Activated CD8-positive, alpha-beta T cell treated with anti-CD3 and anti-CD28 coated beads for 36 hours (primary cell): ENCODE results near the gene CETP. TPM values are rescaled to one million over a fixed set of nuclear protein-coding genes. Genes with fewer than 3 reads are reported as not detected.
A peak's percentile ranks its signal among the peaks of the same experiment; 100 is the strongest.

Experiments
- ATAC-seq: fragments of 200-7000 bp; cut with Tn5 transposase; one replicate; pipeline ENCODE4 v1.10.0; 2021; ENCODE audit warnings: mild to moderate bottlenecking, moderate library complexity
- CTCF ChIA-PET: fragments of 350-600 bp; sonication (Branson Sonifier 250); formaldehyde crosslinking; loops from one replicate; lab custom pipeline; 2021; ENCODE audit warnings: antibody characterized with exemption; lab: Charles Lee
- POLR2A ChIA-PET: fragments of 350-600 bp; sonication (Branson Sonifier 250); formaldehyde crosslinking; loops from one replicate; lab custom pipeline; 2021; ENCODE audit warnings: antibody characterized with exemption; lab: Charles Lee
- DNase-seq: peaks from one replicate; pipeline ENCODE4 v3.0.0-alpha.2; 2020
- H3K27ac Mint-ChIP-seq: one replicate; pipeline ENCODE4 v1.8.0; 2021; ENCODE audit warnings: mild to moderate bottlenecking, mixed read lengths
- H3K27me3 Mint-ChIP-seq: one replicate; pipeline ENCODE4 v1.8.0; 2021; ENCODE audit warnings: mixed read lengths
- H3K36me3 Mint-ChIP-seq: one replicate; pipeline ENCODE4 v1.8.0; 2021; ENCODE audit warnings: low read depth, mixed read lengths
- H3K4me1 Mint-ChIP-seq: one replicate; pipeline ENCODE4 v1.8.0; 2021; ENCODE audit warnings: low read depth, mixed read lengths
- H3K4me3 Mint-ChIP-seq: one replicate; pipeline ENCODE4 v1.8.0; 2021; ENCODE audit warnings: mild to moderate bottlenecking, moderate library complexity, mixed read lengths
- H3K9me3 Mint-ChIP-seq: one replicate; pipeline ENCODE4 v1.8.0; 2021; ENCODE audit warnings: mixed read lengths
- CTCF ChIP-seq: fragments of 200-600 bp; IDR thresholded peaks from one replicate; pipeline ENCODE4 v1.8.0; 2022; ENCODE audit warnings: antibody characterized with exemption, mild to moderate bottlenecking
- intact Hi-C: fragments of 100-400 bp; cut with micrococcal nuclease; formaldehyde crosslinking; loops from one replicate; pipeline ENCODE4 v1.10.0; 2022
- total RNA-seq, 2 experiments: library from RNA; stranded (reverse); gene quantifications; one replicate each; pipeline ENCODE4 v1.2.3, GENCODE V29; 2021

The CETP gene
- total RNA-seq, 2 experiments from 2014 or later: not detected

GRCh38 chr16:56939801-56940200, 21.9 kb upstream of the CETP start:
- peaks cover 87% of the 10 kb centered on the region for H3K4me1 Mint-ChIP-seq
- H3K27me3 Mint-ChIP-seq: no peaks in the 10 kb centered on the region

GRCh38 chr16:56941092-56941491, 20.7 kb upstream of the CETP start:
- ATAC-seq (no peak), DNase-seq (no peak)
- TF ChIP-seq CTCF: no peak
- H3K4me1 Mint-ChIP-seq: peaks cover 85% of the 10 kb centered on the region
- intact Hi-C loops: no loop called here
- ChIA-PET POLR2A (interaction anchor here (0.6 to 8.2 kb wide), 14 partner anchors 7 to 100 kb away, joined by 3 to 145 read pairs (median 4); partner anchors contain the start of genes HERPUD1 and NLRC5), CTCF (interaction anchor here (0.6 to 1.7 kb wide), 5 partner anchors 10 to 74 kb away, joined by 3 to 6 read pairs (median 3); no protein-coding TSS in a partner anchor)
- H3K36me3 Mint-ChIP-seq: peaks cover 80% of the 10 kb centered on the region
- H3K4me3 Mint-ChIP-seq: no peak overlapping the region
- no peaks in the 10 kb centered on the region for H3K9me3 Mint-ChIP-seq
- peak overlapping the region; percentile 95 for H3K27ac Mint-ChIP-seq
- H3K27me3 Mint-ChIP-seq: no peaks in the 10 kb centered on the region

More at GRCh38 chr16:56939801-56940200, 21.9 kb upstream of the CETP start:
- intact Hi-C loops: loop anchor here (5.0 kb wide), 1 partner anchor 72 kb away; the partner anchor contains the start of gene SLC12A3
- Mint-ChIP-seq H3K9me3 (no peaks in the 10 kb centered on the region), H3K27ac (peak overlapping the region; percentile 95), H3K36me3 (peaks cover 91% of the 10 kb centered on the region), H3K4me3 (peak overlapping the region; percentile 54)
- TF ChIP-seq CTCF: no peak
- POLR2A ChIA-PET: interaction anchor here (0.5 to 2.1 kb wide), 9 partner anchors 9 to 83 kb away, joined by 3 to 11 read pairs (median 4); no protein-coding TSS in a partner anchor
- DNase-seq: peak; percentile 45
- CTCF ChIA-PET: interaction anchor here (1.8 to 4.8 kb wide), 2 partner anchors 12 to 25 kb away, joined by 7 to 19 read pairs; no protein-coding TSS in a partner anchor
- ATAC-seq: peak; percentile 2

GRCh38 chr16:56941856-56942331, 19.9 kb upstream of the CETP start:
- intact Hi-C loops: no loop called here
- H3K27me3 Mint-ChIP-seq: no peaks in the 10 kb centered on the region

GRCh38 chr16:56943761-56944375, 17.9 kb upstream of the CETP start:
- ChIA-PET CTCF (interaction anchor here (0.8 to 5.9 kb wide), 6 partner anchors 8 to 84 kb away, joined by 3 to 53 read pairs (median 4); partner anchors contain the start of genes CETP and HERPUD1), POLR2A (interaction anchor here (0.7 to 8.2 kb wide), 7 partner anchors 10 to 241 kb away, joined by 3 to 145 read pairs (median 4); partner anchors contain the start of genes HERPUD1 and NLRC5)
- Mint-ChIP-seq H3K4me3 (peak overlapping the region; percentile 21), H3K27ac (peak overlapping the region; percentile 89), H3K9me3 (no peaks in the 10 kb centered on the region), H3K4me1 (peaks cover 67% of the 10 kb centered on the region), H3K36me3 (peaks cover 59% of the 10 kb centered on the region), H3K27me3 (no peaks in the 10 kb centered on the region)
- intact Hi-C loops: no loop called here
- ATAC-seq (no peak), DNase-seq (no peak)
- TF ChIP-seq CTCF: no peak

More at GRCh38 chr16:56941856-56942331, 19.9 kb upstream of the CETP start:
- peak overlapping the region; percentile 67 for H3K27ac Mint-ChIP-seq
- H3K4me1 Mint-ChIP-seq: peaks cover 83% of the 10 kb centered on the region
- no peaks in the 10 kb centered on the region for H3K9me3 Mint-ChIP-seq
- no peak for TF ChIP-seq CTCF
- CTCF ChIA-PET: interaction anchor here (0.6 to 1.7 kb wide), 5 partner anchors 9 to 76 kb away, joined by 3 to 6 read pairs (median 3); no protein-coding TSS in a partner anchor
- DNase-seq (no peak), ATAC-seq (no peak)
- no peak overlapping the region for H3K4me3 Mint-ChIP-seq
- peaks cover 76% of the 10 kb centered on the region for H3K36me3 Mint-ChIP-seq
- POLR2A ChIA-PET: interaction anchor here (0.9 to 8.2 kb wide), 12 partner anchors 8 to 100 kb away, joined by 3 to 145 read pairs (median 5); partner anchors contain the start of gene HERPUD1
